HepG2 (cell line): ENCODE results near the gene CAD. TPM values are rescaled to one million over a fixed set of nuclear protein-coding genes. Genes with fewer than 3 reads are reported as not detected.
A peak's percentile ranks its signal among the peaks of the same experiment; 100 is the strongest.

Experiments
- GTF2F1 ChIP-seq: fragments of 150-350 bp; IDR thresholded peaks from 2 replicates; pipeline ENCODE4 v1.6.1; 2014; ENCODE audit warnings: low read length
- HOXA7 ChIP-seq: sonication (generic); formaldehyde crosslinking; IDR thresholded peaks from 2 replicates; pipeline ENCODE4 v1.8.1; 2022; ENCODE audit warnings: mild to moderate bottlenecking, missing genetic modification reagents, moderate library complexity
- MEF2D ChIP-seq: sonication (generic); formaldehyde crosslinking; IDR thresholded peaks from 2 replicates; pipeline ENCODE4 v1.5.1; 2020; ENCODE audit warnings: mild to moderate bottlenecking, missing genetic modification reagents
- SMAD9 ChIP-seq: sonication (generic); formaldehyde crosslinking; IDR thresholded peaks from 2 replicates; pipeline ENCODE4 v1.5.1; 2020; ENCODE audit warnings: mild to moderate bottlenecking, missing genetic modification reagents
- ZC3H4 ChIP-seq: sonication (generic); formaldehyde crosslinking; IDR thresholded peaks from 2 replicates; pipeline ENCODE4 v1.4.0; 2020; ENCODE audit warnings: missing genetic modification reagents, borderline replicate concordance
- ZFP62 ChIP-seq: sonication (generic); formaldehyde crosslinking; IDR thresholded peaks from 2 replicates; pipeline ENCODE4 v1.4.0; 2020; ENCODE audit warnings: missing genetic modification reagents
- ZNF12 ChIP-seq: sonication (generic); formaldehyde crosslinking; IDR thresholded peaks from 2 replicates; pipeline ENCODE4 v1.5.0; 2020; ENCODE audit warnings: missing genetic modification reagents
- ZNF782 ChIP-seq: sonication (generic); formaldehyde crosslinking; IDR thresholded peaks from 2 replicates; pipeline ENCODE4 v1.4.0; 2020; ENCODE audit warnings: missing genetic modification reagents, mild to moderate bottlenecking, borderline replicate concordance
- ZSCAN9 ChIP-seq: IDR thresholded peaks from 2 replicates; pipeline ENCODE4 v1.6.1; 2016; ENCODE audit warnings: borderline replicate concordance
- polyA plus RNA-seq, 8 experiments: library from polyadenylated mRNA; depleted of rRNA in 3 of 8; stranded (reverse) in 7 of 8; unstranded in 1 of 8; fragments of >200 nt; fragmentation: Illumina TruSeq in 4 of 8; extraction: Trizol in 4 of 8; gene quantifications; 2 replicates each; pipeline versions ENCODE4 v1.2.1 to v1.2.3, GENCODE V29; 2011 to 2016; ENCODE audit warnings: low read depth in 4 of 8, missing spikeins in 1 of 8, mixed read lengths in 1 of 8; ENCODE audit not compliant: insufficient read depth in 1 of 8
- total RNA-seq, 5 experiments: library from RNA; depleted of rRNA; stranded (reverse); fragments of >200 nt; fragmentation: Illumina TruSeq; extraction: Trizol; gene quantifications; 2 replicates each; pipeline ENCODE4 v1.2.3, GENCODE V29; 2016; ENCODE audit warnings: low read depth in 1 of 5
- TF ChIP-seq, protein P1 (sequence below): IDR thresholded peaks from 2 replicates; pipeline ENCODE4 v1.6.1; 2018; ENCODE audit warnings: missing genetic modification reagents
- TF ChIP-seq, protein P2 (sequence below): sonication (generic); formaldehyde crosslinking; IDR thresholded peaks from 2 replicates; pipeline ENCODE4 v1.4.0; 2020; ENCODE audit warnings: mild to moderate bottlenecking, missing genetic modification reagents
- TF ChIP-seq, protein P3 (sequence below): sonication (generic); formaldehyde crosslinking; IDR thresholded peaks from 2 replicates; pipeline ENCODE4 v1.5.0; 2020; ENCODE audit warnings: mild to moderate bottlenecking, missing genetic modification reagents
- TF ChIP-seq, protein P4 (sequence below): sonication (generic); formaldehyde crosslinking; IDR thresholded peaks from 2 replicates; pipeline ENCODE4 v1.5.1; 2020; ENCODE audit warnings: mild to moderate bottlenecking, missing genetic modification reagents

CAD gene
- total and polyA plus RNA-seq, 2 of the 13 experiments (the other 11 are each of a cell fraction or from before 2014, with no cell fraction given) = 21.7 to 37.0 TPM

DNA sequence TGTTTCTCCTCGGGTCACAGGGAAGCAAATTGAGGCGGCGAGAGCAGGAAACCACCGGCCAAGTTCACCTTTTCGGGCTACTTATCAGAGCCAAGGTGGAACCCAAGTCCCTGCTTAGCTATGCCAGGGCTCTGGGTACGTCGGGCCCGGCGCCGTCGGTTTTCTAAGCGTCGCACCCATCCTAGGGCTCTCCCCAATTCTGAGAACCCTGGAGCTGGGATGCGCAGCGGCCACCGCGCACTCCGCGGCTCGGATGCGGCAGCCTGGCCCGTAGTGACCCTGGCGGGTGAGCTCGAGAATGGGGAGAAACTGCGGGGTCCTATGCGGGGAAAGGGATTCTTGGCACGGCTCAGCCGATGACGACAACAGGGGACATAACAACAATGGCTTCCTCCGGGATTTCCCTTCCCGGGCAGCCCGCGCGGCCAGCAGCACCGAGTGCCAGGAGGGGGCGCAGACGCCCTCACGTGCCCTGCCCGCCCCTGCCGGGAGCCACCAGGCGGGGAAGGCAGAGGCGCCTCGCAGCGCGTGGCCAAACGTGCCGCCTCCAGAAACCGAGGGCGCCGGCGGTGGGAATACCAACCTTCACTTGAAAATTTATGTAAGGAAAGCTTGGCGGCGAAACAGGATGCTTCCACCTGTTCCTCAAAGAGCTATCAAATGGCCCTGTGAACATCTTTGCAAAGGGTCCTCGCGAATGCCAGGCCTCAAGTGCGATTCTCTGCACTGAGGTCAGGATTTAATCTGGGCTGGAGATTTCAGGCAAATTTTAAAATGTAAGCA, 47.8 kb downstream of the CAD start (continued):
- TF ChIP-seq, protein P1, sequence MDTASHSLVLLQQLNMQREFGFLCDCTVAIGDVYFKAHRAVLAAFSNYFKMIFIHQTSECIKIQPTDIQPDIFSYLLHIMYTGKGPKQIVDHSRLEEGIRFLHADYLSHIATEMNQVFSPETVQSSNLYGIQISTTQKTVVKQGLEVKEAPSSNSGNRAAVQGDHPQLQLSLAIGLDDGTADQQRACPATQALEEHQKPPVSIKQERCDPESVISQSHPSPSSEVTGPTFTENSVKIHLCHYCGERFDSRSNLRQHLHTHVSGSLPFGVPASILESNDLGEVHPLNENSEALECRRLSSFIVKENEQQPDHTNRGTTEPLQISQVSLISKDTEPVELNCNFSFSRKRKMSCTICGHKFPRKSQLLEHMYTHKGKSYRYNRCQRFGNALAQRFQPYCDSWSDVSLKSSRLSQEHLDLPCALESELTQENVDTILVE (CRISPR knock-in tag) = peak; percentile 68; the same call in 1 of the 2 replicates
- TF ChIP-seq ZSCAN9 (CRISPR knock-in tag) (no peak), SMAD9 (CRISPR knock-in tag) (no peak), HOXA7 (no peak), ZC3H4 (CRISPR knock-in tag) (0 out of 2 replicates have a peak, but pooled peaks have one; percentile 62), GTF2F1 (no peak), ZNF12 (CRISPR knock-in tag) (0 out of 2 replicates have a peak, but pooled peaks have one; percentile 33), MEF2D (0 out of 2 replicates have a peak, but pooled peaks have one; percentile 46), ZNF782 (CRISPR knock-in tag) (0 out of 2 replicates have a peak, but pooled peaks have one; percentile 68), ZFP62 (no peak)
- TF ChIP-seq, protein P2, sequence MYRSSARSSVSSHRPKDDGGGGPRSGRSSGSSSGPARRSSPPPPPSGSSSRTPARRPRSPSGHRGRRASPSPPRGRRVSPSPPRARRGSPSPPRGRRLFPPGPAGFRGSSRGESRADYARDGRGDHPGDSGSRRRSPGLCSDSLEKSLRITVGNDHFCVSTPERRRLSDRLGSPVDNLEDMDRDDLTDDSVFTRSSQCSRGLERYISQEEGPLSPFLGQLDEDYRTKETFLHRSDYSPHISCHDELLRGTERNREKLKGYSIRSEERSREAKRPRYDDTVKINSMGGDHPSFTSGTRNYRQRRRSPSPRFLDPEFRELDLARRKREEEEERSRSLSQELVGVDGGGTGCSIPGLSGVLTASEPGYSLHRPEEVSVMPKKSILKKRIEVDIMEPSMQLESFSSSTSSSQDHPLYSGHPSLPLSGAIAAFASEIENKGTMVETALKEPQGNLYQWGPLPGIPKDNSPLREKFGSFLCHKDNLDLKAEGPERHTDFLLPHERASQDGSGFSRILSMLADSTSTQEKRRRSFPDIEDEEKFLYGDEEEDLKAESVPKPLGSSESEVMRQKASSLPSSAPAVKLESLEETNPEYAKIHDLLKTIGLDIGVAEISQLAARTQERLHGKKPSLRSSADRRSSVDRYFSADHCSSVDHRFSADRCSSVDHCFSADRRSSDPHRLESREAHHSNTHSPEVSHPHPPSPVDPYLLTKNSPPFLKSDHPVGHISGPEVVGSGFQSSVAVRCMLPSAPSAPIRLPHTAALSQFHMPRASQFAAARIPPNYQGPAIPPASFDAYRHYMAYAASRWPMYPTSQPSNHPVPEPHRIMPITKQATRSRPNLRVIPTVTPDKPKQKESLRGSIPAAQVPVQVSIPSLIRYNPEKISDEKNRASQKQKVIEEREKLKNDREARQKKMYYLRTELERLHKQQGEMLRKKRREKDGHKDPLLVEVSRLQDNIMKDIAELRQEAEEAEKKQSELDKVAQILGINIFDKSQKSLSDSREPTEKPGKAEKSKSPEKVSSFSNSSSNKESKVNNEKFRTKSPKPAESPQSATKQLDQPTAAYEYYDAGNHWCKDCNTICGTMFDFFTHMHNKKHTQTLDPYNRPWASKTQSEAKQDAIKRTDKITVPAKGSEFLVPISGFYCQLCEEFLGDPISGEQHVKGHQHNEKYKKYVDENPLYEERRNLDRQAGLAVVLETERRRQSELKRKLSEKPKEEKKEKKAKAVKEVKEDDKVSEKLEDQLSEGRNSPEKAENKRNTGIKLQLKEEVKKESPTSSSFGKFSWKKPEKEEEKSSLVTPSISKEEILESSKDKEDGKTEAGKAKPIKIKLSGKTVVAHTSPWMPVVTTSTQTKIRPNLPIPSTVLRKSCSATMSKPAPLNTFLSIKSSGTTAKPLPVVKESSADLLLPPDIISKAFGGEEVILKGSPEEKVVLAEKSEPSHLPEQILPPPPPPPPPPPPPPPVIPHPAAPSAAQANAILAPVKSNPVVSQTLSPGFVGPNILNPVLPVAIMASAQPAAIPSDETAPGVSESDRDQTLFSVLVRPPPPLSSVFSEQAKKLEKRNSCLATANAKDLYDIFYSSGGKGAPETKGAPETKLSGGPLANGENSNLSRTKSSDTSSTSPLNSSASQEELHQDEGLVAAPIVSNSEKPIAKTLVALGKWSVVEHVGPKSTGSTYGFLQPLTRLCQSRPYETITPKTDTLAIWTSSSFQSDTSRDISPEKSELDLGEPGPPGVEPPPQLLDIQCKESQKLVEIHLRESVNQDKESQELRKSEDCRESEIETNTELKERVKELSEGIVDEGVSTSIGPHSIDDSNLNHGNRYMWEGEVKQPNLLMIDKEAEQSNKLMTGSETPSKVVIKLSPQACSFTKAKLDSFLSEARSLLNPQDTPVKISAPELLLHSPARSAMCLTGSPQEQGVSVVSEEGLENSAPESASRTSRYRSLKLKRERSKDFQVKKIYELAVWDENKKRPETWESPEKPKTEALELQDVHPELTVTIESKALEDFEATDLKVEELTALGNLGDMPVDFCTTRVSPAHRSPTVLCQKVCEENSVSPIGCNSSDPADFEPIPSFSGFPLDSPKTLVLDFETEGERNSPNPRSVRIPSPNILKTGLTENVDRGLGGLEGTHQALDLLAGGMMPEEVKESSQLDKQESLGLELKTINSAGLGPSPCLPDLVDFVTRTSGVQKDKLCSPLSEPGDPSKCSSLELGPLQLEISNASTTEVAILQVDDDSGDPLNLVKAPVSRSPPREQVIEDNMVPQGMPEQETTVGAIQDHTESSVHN (CRISPR knock-in tag) = no peak
- TF ChIP-seq, protein P3, sequence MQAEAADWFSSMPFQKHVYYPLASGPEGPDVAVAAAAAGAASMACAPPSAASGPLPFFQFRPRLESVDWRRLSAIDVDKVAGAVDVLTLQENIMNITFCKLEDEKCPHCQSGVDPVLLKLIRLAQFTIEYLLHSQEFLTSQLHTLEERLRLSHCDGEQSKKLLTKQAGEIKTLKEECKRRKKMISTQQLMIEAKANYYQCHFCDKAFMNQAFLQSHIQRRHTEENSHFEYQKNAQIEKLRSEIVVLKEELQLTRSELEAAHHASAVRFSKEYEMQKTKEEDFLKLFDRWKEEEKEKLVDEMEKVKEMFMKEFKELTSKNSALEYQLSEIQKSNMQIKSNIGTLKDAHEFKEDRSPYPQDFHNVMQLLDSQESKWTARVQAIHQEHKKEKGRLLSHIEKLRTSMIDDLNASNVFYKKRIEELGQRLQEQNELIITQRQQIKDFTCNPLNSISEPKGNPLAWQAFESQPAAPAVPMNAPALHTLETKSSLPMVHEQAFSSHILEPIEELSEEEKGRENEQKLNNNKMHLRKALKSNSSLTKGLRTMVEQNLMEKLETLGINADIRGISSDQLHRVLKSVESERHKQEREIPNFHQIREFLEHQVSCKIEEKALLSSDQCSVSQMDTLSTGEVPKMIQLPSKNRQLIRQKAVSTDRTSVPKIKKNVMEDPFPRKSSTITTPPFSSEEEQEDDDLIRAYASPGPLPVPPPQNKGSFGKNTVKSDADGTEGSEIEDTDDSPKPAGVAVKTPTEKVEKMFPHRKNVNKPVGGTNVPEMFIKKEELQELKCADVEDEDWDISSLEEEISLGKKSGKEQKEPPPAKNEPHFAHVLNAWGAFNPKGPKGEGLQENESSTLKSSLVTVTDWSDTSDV (CRISPR knock-in tag) = peak; percentile 80; the same call in 1 of the 2 replicates
- TF ChIP-seq, protein P4, sequence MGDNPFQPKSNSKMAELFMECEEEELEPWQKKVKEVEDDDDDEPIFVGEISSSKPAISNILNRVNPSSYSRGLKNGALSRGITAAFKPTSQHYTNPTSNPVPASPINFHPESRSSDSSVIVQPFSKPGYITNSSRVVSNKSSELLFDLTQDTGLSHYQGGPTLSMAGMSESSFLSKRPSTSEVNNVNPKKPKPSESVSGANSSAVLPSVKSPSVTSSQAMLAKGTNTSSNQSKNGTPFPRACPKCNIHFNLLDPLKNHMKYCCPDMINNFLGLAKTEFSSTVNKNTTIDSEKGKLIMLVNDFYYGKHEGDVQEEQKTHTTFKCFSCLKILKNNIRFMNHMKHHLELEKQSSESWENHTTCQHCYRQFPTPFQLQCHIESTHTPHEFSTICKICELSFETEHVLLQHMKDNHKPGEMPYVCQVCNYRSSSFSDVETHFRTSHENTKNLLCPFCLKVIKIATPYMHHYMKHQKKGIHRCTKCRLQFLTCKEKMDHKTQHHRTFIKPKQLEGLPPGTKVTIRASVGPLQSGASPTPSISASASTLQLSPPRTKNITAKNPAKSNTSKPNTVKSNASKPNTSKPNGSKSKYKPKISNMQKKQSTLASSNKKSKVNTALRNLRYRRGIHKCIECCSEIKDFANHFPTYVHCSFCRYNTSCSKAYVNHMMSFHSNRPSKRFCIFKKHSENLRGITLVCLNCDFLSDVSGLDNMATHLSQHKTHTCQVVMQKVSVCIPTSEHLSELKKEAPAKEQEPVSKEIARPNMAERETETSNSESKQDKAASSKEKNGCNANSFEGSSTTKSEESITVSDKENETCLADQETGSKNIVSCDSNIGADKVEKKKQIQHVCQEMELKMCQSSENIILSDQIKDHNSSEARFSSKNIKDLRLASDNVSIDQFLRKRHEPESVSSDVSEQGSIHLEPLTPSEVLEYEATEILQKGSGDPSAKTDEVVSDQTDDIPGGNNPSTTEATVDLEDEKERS (CRISPR knock-in tag) = 0 out of 2 replicates have a peak, but pooled peaks have one; percentile 59
